Right cardiac atrium (tissue), 5 donors: ENCODE results near the gene ADCYAP1. TPM values are rescaled to one million over a fixed set of nuclear protein-coding genes. Genes with fewer than 3 reads are reported as not detected.

Experiments
- ATAC-seq, 2 donors: fragments of 200-7000 bp; cut with Tn5 transposase; one replicate each; pipeline versions ENCODE4 v1.8.0 to v1.9.1; 2020; ENCODE audit warnings: moderate library complexity in 2 of 2, mild to moderate bottlenecking in 1 of 2
- DNase-seq, 3 donors: peaks; one replicate each; pipeline ENCODE4 v3.0.0-alpha.2; 2020
- H3K27ac ChIP-seq: one replicate; pipeline ENCODE4 v1.5.1; 2013; ENCODE audit warnings: mild to moderate bottlenecking, low read length, control low read depth, moderate library complexity
- H3K27me3 ChIP-seq: one replicate; pipeline ENCODE4 v1.6.1; 2013; ENCODE audit not compliant: control insufficient read depth, insufficient read depth
- H3K4me1 ChIP-seq: one replicate; pipeline ENCODE4 v1.6.1; 2013; ENCODE audit warnings: low read length; ENCODE audit not compliant: control insufficient read depth, insufficient read depth
- H3K4me3 ChIP-seq: one replicate; pipeline ENCODE4 v1.5.1; 2013; ENCODE audit warnings: low read length, control low read depth
- H3K9me3 ChIP-seq: one replicate; pipeline ENCODE4 v1.6.1; 2013; ENCODE audit warnings: low read length; ENCODE audit not compliant: control insufficient read depth
- WGBS: extraction: QIAGEN DNeasy Blood & Tissue Kit; methylation state at CpG from one replicate; pipeline ENCODE4 v1.1.7; 2013; 5-methylcytosine and 5-hydroxymethylcytosine counted together
- intact Hi-C, 4 donors: fragments of 100-400 bp; cut with DNase I; formaldehyde crosslinking; loops; one replicate each; pipeline versions ENCODE4 v1.11.0 to v1.14.0; 2022 to 2023
- polyA plus RNA-seq: library from polyadenylated mRNA; stranded (reverse); fragments of 200-250 nt; gene quantifications from one replicate; pipeline ENCODE4 v1.2.3, GENCODE V29; 2013
- total RNA-seq, 4 donors: library from RNA; stranded (reverse); fragmentation: NEBNext Ultra II Directional; extraction: Animal tissue kit (Norgen Biotek cat#: 25700); gene quantifications; one replicate each; pipeline ENCODE4 v1.2.1, GENCODE V29; 2021
- donor health status: healthy with polysubstance abuse.
- donor health status: DM: no; HTN: yes; CAD: no.
- donor health status: DM: no; HTN: no; CAD: no.
- donor health status: DM: no; HTN: yes; CAD: no; lungs with severe emphysema.
- donor health status: DM: yes; HTN: yes; CAD: no.

Gene ADCYAP1
- total and polyA plus RNA-seq, 5 donors: 0.02 to 0.40 (median 0.33) TPM; not detected in 2

DNA sequence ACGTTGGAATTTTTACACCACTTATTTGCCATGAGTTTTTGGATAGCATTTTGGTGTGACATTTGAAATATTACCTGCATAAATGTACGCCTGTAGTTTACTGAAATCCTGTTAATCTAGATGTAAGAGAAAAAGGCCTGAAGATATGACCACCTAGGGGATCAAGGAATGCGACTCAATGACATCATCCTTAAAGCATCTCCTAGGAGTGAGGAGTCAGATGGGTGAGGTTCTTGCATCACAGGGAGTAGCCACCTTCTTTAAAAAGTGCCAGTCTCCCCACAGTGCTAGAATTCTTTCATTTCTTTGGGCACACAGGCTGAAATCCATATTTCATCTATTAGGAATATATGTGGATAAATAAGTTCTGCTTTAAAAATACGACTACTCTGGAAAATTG lies 34.5 kb downstream of the ADCYAP1 start:
- Histone ChIP-seq H3K4me3 (no peak overlapping the region), H3K9me3 (no peaks in the 10 kb centered on the region), H3K4me1 (no peaks in the 10 kb centered on the region), H3K27me3 (no peaks in the 10 kb centered on the region), H3K27ac (no peak overlapping the region)
- intact Hi-C loops: no loop called here
- DNase-seq (no peak), ATAC-seq (no peak)
- WGBS: 41% methylated on average over 4 of the region's 4 CpGs

DNA sequence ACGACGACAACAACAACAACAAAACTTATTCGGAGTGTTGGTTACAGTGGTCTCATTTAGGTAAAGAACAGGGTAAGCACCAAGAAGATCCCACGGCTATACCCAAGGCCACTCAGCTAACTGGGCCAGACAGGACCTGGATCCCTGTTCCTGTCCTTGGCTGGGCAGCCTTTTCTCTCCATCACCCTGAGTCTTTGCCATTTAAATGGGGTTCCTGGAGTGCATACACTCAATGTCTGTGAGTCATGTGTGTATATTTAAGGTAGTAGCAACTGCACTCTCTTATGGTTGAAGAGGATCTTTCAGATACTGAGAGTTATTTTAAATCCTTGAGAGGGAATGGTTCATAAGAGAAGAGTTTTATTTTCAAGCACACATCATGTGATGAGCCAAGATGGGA lies 35.3 kb downstream of the ADCYAP1 start:
- Histone ChIP-seq H3K9me3 (no peaks in the 10 kb centered on the region), H3K4me1 (no peaks in the 10 kb centered on the region), H3K27ac (no peak overlapping the region), H3K27me3 (no peaks in the 10 kb centered on the region), H3K4me3 (no peak overlapping the region)
- intact Hi-C loops: no loop called here
- 81% methylated on average over 4 of the region's 4 CpGs for WGBS
- DNase-seq (no peak), ATAC-seq (no peak)

DNA sequence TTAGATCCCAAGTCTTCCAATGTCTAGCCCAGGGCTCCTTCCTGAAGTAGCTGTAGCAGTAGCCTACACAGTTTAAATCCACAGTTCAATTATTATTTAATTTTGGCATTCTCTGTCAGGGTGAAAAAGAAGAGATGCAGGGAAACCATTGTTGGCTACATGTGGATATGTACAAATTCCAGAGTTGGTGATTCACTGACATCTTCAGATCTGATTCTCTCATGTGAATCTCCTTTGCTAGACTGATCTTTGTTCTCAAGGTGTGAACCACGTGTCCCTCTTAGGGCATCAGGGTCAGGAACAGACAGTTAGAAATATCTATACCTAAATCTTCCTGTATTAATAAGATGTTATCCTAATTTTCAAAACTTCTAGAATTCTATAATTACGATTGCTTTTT lies 36.7 kb downstream of the ADCYAP1 start:
- Histone ChIP-seq H3K4me3 (no peak overlapping the region), H3K4me1 (no peaks in the 10 kb centered on the region), H3K27me3 (no peaks in the 10 kb centered on the region), H3K9me3 (no peaks in the 10 kb centered on the region), H3K27ac (no peak overlapping the region)
- intact Hi-C loops: no loop called here
- no peak for ATAC-seq
- 77% methylated on average over 2 of the region's 2 CpGs for WGBS
- DNase-seq: no peak

DNA sequence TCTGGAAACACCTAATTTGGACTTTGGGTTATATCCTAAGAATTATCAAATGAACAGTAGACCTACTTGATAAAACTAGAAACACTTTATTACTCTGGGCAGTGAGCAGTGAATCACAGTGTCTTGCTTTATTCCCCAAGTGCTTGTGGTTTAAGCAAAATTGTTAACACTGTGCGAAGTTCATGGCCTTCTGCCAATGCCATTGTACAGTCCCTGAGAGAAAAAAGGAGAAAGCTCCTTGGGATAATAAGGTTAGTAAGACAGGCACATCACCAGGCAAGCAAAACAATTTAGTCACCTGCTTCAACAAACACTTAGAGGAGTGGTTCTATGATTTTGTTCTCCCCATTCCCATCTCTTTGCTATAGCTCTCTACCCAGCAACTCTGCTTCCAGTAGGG lies 39.8 kb downstream of the ADCYAP1 start:
- WGBS: 32% methylated on average over 1 of the region's 1 CpG
- H3K4me3 ChIP-seq: no peak overlapping the region

DNA sequence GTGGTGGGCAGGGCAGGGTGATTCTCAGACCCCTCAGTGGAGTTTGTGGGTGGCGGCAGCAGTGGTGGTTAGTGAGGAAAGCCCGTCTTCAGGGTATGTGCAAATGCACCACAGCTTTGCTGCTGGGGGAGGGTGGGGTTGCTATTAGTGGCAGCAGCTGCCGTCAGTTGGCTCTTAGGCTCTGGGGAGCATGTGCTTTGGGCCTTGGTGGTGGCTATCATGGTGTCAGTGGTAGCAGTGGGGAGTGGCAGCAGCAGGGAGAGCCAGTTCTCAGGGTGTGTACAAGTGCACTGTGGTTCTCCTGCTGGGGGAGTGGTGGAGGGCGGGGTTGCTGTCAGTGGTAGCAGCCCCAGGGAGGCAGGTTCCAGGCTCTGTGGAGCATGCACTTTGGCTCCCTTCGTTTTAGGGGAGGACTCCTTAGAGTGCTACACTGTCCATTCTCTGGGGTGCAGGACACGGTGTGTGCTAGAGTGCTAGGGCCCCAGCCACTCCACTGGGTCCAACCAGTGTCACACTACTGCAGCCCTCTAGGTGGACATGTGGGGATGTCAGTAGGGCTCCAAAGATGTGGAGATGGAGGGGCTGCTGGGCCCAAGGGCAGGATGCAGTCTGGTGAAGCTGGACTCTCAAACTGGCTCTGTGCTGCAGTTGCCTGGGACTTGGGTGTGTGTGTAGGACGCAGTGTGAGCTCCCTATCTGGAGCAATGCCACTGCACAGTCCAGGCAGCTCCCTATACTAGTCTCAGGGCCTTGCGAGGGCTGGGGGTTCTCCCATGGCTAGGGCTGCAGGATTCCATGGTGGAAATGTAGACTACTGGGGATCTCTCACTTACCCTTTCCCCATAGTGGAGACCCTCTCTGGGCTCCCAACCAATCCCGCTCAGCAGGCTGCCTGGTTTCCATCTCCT lies 45.3 kb downstream of the ADCYAP1 start:
- peak in 1 of 2 donors; percentile 19 for ATAC-seq
- H3K27ac ChIP-seq: no peak overlapping the region

More for the DNA sequence above, 39.8 kb downstream of the ADCYAP1 start:
- ATAC-seq (no peak), DNase-seq (no peak)
- intact Hi-C loops: no loop called here
- Histone ChIP-seq H3K9me3 (no peaks in the 10 kb centered on the region), H3K27me3 (no peaks in the 10 kb centered on the region), H3K4me1 (no peaks in the 10 kb centered on the region), H3K27ac (no peak overlapping the region)

DNA sequence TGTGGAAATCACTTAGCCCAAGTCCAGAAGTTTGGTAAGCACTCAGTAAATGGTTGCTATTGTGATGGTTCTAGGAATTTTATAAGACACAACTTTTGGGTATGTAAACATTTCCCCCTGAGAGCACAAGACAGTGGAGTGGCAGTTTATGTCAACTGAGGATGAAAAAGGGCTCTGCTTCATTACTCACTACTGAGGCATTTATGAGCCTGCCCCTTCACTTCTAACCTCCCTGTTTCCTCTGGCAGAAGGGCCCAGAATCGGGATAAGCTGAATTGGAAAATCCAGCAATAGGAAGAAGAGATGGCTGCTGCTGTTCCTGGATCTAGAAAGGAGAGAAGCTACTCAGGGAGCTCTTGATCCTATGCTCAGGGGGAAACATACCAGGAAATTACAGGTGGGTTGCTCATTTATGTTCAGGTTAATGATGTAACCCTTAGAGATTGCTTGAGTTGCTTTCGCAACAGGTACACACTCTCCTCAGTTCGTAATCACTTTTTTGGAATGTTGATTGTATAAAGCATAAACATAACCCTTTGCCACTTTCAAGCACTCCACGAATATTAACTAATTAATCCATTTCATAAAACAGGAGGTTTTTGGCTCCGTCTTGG lies 46.3 kb downstream of the ADCYAP1 start:
- Histone ChIP-seq H3K27ac (no peak overlapping the region), H3K9me3 (no peaks in the 10 kb centered on the region), H3K27me3 (no peaks in the 10 kb centered on the region), H3K4me1 (no peaks in the 10 kb centered on the region), H3K4me3 (no peak overlapping the region)
- ATAC-seq (no peak), DNase-seq (no peak)
- whole genome bisulfite sequencing: 78% methylated on average over 5 of the region's 5 CpGs
- intact Hi-C loops: loop anchor here in 1 of 4 donors (5.0 kb wide), 1 partner anchor 44 kb away; no protein-coding TSS in a partner anchor

More for the DNA sequence above, 45.3 kb downstream of the ADCYAP1 start:
- intact Hi-C loops: loop anchor here in 1 of 4 donors (5.0 kb wide), 1 partner anchor 43 kb away; no protein-coding TSS in a partner anchor
- Histone ChIP-seq H3K27me3 (no peaks in the 10 kb centered on the region), H3K9me3 (no peaks in the 10 kb centered on the region), H3K4me1 (no peaks in the 10 kb centered on the region), H3K4me3 (no peak overlapping the region)
- DNase-seq: no peak
- WGBS: 72% methylated on average over 9 of the region's 9 CpGs

DNA sequence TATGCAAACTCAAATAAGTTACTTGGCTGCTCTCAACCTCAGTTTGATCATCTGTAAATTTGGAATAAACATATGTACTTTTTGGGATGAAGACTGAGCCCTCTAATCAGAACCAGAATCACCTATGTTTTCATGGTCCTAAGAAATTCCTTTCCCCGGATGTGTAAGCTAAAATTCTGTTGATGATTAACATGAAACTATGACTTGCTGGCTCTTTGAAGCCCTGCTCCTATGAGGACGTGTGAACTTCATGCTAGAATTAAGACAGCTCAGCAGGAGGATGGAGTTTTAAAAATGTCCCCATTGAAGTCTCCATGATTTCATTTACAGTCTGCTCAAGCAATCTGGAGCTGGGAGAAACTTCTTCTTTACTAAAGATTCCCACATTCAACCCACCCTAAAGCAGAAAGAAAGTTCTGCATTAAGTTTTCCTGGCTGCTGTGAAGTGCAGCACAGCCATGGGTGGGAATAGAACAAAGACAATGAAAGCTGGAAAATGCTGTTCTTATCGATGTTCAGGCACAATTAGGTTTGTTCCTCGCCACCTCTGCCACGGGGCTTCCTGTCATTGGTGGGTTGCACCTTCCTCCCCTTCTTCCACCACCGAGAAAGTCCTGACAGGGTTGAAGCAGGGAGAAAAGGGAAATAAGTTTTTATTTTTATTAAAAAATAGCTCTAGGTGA lies 50.9 kb downstream of the ADCYAP1 start:
- intact Hi-C loops: no loop called here
- Histone ChIP-seq H3K4me1 (no peaks in the 10 kb centered on the region), H3K9me3 (no peaks in the 10 kb centered on the region), H3K27ac (no peak overlapping the region), H3K4me3 (no peak overlapping the region), H3K27me3 (no peaks in the 10 kb centered on the region)
- WGBS: 49% methylated on average over 6 of the region's 6 CpGs
- no peak for DNase-seq
- no peak for ATAC-seq

DNA sequence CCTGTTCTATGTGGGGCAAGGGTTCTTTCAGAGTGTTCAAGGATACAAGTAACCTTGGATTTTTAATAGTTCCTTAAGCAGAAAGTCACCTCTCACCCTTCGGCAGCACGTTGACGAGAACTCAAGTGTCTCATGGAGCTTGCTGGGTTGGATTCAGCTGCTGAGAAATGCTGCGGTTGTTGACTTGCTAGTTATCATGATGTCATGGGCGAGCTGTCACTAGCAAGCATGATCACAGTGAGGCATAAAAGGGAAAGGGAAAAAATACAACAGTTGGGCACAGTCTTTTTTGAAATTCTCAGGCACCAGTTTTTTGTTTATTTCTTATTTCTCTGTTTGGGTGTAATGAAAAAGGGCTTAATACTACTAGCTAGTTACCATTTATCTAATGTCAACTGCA lies 53.2 kb downstream of the ADCYAP1 start:
- 68% methylated on average over 5 of the region's 5 CpGs for whole genome bisulfite sequencing

DNA sequence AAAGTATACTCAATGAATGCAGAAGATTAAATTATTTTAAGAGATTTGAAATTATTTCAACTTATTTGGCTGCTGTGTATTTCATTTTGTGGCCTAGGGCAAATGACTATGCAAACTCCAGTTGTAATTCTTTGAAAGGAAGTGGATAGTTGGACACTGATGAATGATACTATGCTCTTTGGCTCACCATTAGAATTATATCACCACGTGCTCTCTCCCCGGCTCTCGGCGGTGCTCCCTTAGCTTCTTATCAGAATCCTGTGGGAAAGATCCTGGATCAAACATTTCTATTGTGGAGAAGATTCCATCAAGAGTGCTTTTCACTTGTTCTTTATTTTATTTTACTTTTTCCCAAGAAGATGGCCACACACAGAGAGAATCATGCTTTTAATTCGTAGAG lies 55.2 kb downstream of the ADCYAP1 start:
- no peaks in the 10 kb centered on the region for H3K9me3 ChIP-seq
- no peak overlapping the region for H3K27ac ChIP-seq
- ATAC-seq: no peak
- 27% methylated on average over 5 of the region's 5 CpGs for WGBS
- no peaks in the 10 kb centered on the region for H3K4me1 ChIP-seq
- no peak overlapping the region for H3K4me3 ChIP-seq
- no peaks in the 10 kb centered on the region for H3K27me3 ChIP-seq
- intact Hi-C loops: loop anchor here in 1 of 4 donors (5.0 kb wide), 1 partner anchor 98 kb away; no protein-coding TSS in a partner anchor
- no peak for DNase-seq

More for the DNA sequence above, 53.2 kb downstream of the ADCYAP1 start:
- DNase-seq: no peak
- H3K27ac ChIP-seq: no peak overlapping the region
- intact Hi-C loops: no loop called here
- no peak for ATAC-seq
- H3K4me3 ChIP-seq: no peak overlapping the region
- no peaks in the 10 kb centered on the region for H3K9me3 ChIP-seq
- H3K27me3 ChIP-seq: no peaks in the 10 kb centered on the region
- H3K4me1 ChIP-seq: no peaks in the 10 kb centered on the region
